Esophagus mucosa (tissue), 1 donor: ENCODE results near the gene ABCA5. TPM values are rescaled to one million over a fixed set of nuclear protein-coding genes. Genes with fewer than 3 reads are reported as not detected.

Experiments
- ATAC-seq: fragments of 200-7000 bp; cut with Tn5 transposase; one replicate; pipeline ENCODE4 v1.9.1; 2020
- total RNA-seq: library from RNA; stranded (reverse); gene quantifications from one replicate; pipeline ENCODE4 v1.2.4, GENCODE V29; 2023
- donor health status: DM: yes; HTN: yes; CAD: no.

ABCA5 gene, protein sequence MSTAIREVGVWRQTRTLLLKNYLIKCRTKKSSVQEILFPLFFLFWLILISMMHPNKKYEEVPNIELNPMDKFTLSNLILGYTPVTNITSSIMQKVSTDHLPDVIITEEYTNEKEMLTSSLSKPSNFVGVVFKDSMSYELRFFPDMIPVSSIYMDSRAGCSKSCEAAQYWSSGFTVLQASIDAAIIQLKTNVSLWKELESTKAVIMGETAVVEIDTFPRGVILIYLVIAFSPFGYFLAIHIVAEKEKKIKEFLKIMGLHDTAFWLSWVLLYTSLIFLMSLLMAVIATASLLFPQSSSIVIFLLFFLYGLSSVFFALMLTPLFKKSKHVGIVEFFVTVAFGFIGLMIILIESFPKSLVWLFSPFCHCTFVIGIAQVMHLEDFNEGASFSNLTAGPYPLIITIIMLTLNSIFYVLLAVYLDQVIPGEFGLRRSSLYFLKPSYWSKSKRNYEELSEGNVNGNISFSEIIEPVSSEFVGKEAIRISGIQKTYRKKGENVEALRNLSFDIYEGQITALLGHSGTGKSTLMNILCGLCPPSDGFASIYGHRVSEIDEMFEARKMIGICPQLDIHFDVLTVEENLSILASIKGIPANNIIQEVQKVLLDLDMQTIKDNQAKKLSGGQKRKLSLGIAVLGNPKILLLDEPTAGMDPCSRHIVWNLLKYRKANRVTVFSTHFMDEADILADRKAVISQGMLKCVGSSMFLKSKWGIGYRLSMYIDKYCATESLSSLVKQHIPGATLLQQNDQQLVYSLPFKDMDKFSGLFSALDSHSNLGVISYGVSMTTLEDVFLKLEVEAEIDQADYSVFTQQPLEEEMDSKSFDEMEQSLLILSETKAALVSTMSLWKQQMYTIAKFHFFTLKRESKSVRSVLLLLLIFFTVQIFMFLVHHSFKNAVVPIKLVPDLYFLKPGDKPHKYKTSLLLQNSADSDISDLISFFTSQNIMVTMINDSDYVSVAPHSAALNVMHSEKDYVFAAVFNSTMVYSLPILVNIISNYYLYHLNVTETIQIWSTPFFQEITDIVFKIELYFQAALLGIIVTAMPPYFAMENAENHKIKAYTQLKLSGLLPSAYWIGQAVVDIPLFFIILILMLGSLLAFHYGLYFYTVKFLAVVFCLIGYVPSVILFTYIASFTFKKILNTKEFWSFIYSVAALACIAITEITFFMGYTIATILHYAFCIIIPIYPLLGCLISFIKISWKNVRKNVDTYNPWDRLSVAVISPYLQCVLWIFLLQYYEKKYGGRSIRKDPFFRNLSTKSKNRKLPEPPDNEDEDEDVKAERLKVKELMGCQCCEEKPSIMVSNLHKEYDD (N-terminal part only)
- 20.4 TPM for total RNA-seq

DNA sequence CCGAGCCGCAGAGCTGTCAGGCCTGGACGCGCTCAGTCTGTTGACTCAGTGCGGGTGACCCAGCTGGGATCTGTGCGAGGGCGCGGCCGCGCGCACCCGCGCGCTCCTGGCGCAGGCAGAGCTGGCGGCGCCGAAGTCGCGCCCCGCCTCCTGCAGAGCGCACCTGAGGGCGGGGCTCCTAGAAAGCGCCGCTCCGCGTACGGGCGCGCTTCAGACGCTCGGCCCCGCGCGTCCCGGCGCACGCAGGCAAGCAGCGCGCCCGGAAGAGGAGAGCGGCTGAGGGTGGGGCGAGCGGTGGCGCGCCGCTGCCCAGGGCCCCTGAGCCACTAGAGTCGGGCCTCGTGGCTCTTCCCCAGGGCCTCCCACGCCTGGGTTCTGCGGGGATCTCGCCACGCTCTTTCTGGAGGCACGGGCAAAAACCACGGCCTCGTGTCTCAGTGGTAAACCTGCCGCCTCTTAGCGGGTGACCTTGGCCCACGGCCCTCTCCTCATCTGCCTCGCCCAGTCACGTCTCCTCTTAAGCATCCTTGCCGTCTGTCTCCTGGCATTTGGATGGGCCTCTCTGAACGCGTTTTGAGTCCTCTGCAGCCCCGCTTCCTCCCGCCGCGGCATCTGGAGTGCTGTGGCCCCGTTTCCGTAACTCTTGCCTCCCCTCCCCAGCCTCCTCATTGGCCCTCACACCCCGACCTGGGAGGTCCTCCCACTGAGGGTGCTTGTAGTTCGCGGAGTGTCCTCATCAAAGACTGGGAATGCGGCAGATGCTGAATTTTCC, at the start of gene ABCA5:
Gene ABCA5, minus strand, starts transcription at position 74 of the 772 bp plus-strand sequence. CDS start 12,718 bp downstream, outside the sequence.
- ATAC-seq: peak; percentile 100

- ATAC-seq: no peak
Measured at GRCh38 chr17:69375229-69375628, 48.3 kb upstream of the ABCA5 start.

DNA sequence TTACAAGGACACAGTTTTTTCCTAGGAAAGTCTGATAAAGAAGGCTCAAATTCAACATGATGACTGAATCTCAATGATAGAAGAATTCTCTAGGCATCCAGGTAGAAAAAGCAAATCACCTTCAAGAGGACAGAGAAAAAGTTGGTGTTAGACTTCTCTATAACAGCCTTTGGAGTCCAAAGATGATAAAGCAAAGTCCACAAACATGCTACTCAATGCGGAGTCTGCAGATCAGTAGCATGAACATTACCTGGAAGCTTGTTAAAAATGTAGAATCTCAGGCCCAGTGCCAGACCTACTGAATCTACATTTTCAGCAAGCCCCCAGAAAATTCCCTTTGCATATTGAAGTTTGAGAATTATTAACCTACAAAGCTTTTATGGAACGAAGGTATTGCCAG, 46.1 kb upstream of the ABCA5 start:
- ATAC-seq: no peak

DNA sequence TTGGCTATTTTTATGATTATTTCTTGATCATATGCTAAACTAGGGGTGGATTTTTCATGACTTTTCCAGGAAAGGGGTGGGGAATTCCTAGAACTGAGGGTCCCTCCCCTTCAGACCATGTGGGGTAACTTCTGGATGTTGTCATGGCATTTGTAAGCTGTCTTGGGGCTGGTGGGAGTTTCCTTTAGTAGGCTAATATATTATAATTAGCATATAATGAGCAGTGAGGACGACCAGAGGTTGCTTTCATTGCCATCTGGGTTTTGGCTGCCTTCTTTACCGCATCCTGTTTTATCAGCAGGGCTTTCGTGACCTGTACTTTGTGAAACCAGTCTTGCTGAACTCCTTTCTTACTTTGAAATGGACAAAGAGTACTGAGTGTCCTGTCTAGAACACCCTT, 40.4 kb upstream of the ABCA5 start:
- no peak for ATAC-seq

- peak; percentile 85 for ATAC-seq
Measured at GRCh38 chr17:69363488-69364210, 36.7 kb upstream of the ABCA5 start.

DNA sequence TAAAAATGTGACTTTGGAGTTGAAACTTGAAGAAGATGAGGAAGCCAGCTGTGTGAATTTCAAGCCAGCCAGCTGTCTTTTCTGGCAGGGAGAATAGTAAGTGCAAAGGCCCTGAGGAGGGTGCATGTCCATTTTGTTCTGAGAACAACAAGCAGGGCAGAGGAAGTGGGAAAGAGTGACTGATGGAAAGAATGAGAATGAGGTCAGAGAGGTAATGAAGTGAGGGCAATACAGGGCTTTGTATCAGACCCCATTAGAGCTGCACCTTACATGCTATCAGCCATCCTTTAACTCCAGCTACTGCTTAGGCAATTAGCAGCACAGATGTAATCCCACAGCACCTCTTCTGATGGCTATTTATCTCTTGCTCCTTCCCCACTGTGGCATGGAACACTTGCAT, 34.2 kb upstream of the ABCA5 start:
- no peak for ATAC-seq

DNA sequence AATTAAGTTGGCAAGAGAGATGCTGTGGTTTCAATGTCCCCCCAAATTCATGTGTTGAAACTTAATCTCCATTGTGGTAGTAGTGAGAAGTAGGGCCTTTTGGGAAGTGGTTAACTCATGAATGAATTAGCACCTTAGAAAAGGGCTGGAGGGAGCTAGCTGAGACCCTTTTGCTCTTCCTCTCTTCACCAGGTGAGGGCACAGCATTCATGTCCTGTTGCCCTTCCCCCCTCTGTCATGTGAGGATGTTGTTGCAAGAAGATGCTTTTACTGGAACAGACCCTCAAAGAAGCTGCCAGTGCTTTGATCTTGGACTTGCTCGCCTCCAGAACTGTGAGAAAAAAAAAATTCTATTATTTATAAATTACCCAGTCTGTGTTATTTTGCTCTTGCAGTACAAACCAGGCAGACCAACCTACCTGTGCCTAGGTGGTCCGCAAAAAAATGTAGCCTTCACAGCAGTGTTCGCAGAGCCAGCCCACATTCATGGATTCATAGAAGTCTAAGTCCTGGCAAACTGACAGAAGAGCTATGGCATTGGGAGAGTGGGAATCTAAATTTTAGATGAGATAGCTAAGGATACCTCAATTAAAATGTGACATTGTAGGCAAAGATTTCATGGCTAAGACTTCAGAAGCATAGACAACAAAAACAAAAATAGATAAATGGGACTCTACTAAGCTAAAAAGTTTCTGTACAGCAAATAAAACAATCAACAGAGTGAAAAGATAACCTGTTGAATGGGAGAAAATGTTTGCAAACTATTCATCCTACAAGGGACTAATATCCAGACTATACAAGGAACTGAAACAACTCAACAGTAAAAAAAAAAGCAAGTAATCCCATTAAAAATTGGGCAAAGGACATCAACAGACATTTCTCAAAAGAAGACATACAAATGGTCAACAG, 32.0 kb upstream of the ABCA5 start:
- ATAC-seq: no peak

GRCh38 chr17:69357701-69358100, 30.8 kb upstream of the ABCA5 start:
- ATAC-seq: no peak

- no peak for ATAC-seq
Measured at GRCh38 chr17:69356625-69357024, 29.7 kb upstream of the ABCA5 start.

GRCh38 chr17:69350911-69351310, 24.0 kb upstream of the ABCA5 start:
- no peak for ATAC-seq

DNA sequence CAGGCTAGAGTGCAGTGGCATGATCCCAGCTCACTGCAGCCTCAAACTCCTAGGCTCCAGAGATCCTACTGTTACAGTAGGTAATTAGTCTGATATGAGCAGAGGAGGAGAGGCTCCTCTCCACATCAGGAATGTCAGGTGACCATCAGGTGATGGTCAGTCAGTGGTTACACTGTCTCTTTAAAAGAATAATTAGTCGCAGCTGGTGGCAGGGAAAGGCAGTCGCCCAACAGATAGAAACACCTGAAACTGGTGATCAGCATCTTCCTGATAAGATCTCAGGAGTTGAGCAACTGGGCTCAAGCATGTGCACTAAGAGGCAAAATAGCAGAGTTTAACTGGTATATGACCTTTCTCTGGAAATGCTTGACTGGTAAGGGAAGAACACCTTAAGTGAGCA, 21.5 kb upstream of the ABCA5 start:
- ATAC-seq: no peak

DNA sequence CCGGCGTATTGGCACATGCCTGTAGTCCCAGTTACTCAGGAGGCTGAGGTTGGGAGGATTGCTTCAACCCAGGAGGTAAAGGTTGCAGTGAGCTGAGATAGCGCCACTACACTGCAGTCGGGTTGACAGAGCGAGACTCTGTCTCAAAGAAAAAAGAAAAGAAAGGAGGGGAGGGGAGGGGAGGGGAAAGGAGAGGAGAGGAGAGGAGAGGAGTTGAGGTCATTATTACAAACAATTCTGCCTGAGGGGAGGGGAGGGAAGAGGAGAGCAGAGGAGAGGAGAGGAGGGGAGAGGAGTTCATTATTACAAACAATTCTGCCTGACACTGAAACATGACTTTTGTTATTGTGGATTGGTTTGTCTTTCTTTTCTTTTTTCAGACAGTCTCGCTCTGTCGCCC, 19.8 kb upstream of the ABCA5 start:
- no peak for ATAC-seq

GRCh38 chr17:69344939-69345338, 18.0 kb upstream of the ABCA5 start:
- no peak for ATAC-seq

DNA sequence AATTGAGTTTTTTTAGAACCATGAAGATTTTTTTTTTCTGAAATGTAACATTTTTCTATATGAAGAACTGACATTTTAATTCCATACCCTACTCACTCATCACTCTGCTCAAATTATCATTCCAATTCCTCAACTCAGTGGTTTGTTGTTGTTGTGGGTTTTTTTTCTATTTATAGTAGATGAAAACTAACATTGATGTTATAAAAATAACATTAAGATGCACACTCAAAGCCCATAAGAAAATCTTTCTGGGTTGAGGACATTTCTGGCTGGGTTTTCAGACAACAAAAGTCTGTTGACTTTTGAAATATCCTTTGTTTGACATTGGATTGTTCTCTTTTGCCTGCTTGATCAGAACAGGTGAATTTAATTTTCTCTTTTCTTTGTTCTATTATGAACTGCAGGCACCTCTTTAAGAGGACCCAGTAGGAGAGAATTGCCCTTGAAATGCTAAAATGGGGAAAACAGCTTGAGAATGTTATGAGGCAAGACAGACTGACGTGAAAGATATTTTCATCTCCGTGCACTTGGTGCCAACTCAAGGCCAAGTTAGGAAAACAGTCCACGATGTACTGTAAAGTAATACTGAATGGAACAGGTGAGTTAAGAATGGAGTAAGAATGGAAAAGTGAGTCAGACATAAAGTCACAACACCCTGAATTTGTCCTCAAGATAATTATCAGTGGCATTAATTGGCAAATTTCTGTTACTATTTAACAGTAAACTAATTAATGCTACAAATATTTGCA, 16.1 kb upstream of the ABCA5 start:
- ATAC-seq: no peak

- no peak for ATAC-seq
Measured at GRCh38 chr17:69339937-69340336, 13.0 kb upstream of the ABCA5 start.

- no peak for ATAC-seq
Measured at GRCh38 chr17:69336996-69337395, 10.1 kb upstream of the ABCA5 start.

- no peak for ATAC-seq
Measured at GRCh38 chr17:69336580-69336979, 9.6 kb upstream of the ABCA5 start.

- no peak for ATAC-seq
Measured at GRCh38 chr17:69335058-69335457, 8.1 kb upstream of the ABCA5 start.

- ATAC-seq: no peak
Measured at GRCh38 chr17:69333561-69333960, 6.6 kb upstream of the ABCA5 start.
